ENCODE data around the gene CASZ1.

- TF ChIP-seq CTCF (IDR thresholded peaks at IDR 0.05; ENCODE audit: insufficient read depth, low read length): no peak
- no peak for TF ChIP-seq POLR2AphosphoS5 (IDR thresholded peaks at IDR 0.05; ENCODE audit: low read depth)
- no peak for TF ChIP-seq REST (IDR thresholded peaks at IDR 0.05; ENCODE audit: insufficient replicate concordance, low read depth)
- no peak for TF ChIP-seq GABPA (IDR thresholded peaks at IDR 0.05; ENCODE audit: low read depth)
These were observed 30.5 kb downstream of the CASZ1 start for GRCh38 chr1:10765734-10766478.
